GOT3 (cell line): Measurements from ENCODE around the gene LEPROT.
"Not testable (repeated sequence)": the region's sequence is repeated elsewhere in the genome, so short reads cannot be mapped to it uniquely, and the experiment has no call there.

Source experiments
- DNase-seq: peaks from one replicate; lab custom pipeline; 2025; ENCODE audit warnings: mixed read lengths; lab: John Stamatoyannopoulos, UW

The LEPROT gene

DNA sequence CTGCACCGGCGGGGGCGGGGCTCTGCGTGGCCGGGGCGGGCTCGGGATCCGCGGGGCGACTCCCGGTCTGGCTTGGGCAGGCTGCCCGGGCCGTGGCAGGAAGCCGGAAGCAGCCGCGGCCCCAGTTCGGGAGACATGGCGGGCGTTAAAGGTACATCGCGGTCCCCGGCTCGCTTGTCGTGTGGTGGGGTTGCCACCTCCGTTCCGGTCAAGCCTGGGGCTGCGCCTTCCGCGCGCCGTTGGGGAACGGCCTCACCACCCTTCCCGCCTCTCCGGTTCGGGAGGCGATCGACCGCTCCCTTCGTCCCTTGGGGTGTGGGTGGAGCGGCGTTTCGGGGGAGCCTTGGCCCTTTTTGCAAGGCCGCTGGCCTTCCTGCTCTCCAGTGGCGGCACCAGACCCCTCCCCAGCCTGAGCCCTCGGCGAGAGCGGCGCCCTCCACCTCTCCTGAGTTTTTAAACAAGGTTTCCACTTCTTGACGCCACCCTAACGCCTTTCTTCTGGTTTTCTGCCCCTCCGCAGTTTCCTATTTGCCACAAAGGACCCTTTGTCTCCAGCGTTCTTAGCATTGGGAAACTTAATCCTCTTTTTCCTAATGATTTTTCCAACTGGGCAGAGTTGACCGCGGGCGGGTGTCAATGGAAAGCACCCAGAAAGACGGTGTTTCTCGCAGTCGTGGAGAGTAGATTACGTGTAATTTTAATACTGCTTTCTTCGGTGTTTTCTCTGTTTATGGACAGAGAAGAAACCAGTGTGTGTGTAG lies at the start of gene LEPROT, which contains the start of gene LEPR:
Gene LEPROT, plus strand, starts transcription at position 79 of the 761 bp plus-strand sequence. Its CDS starts 57 bp downstream, at position 136.
Gene LEPR, plus strand, starts transcription at position 79 of the 761 bp plus-strand sequence. CDS start 144,898 bp downstream, outside the sequence.
- no peak for DNase-seq

DNA sequence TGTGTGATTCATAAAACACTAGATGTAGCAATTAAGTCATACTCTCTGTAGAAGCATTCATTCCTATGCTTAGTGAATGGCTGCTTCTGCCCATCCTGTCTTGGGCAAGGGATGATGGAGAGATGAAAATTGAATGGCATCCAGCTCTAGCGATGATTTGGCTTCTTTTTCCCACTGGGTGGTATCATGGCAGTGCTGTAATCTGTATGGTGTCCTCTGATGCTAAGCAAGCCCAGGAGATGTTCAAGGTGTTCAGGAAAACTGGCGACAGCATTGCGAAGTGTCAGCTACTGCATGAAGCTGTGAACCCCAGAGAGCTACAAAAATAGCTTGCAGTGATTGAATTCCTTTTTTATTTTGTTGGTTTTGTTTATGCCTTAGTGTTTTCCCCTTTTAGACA lies 48.9 kb upstream of the LEPROT start:
- DNase-seq, result no peak

DNA sequence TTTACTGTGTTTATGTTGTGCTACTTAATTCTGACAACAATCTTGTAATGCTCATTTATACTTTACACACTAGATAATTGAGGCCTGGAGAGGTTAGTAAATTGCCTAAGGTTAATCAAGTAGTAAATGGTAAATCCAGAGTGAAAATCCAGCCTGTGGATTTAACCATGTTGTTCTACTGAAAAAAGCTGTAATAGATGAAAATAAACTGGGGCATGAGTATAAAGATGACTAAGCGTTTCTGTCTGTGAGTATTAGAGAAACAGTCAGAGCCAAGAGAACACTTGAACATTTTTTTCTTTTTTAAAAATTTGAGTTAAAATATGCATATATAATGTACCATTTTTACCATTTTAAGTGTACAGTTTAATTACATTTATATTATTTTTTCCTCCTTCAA lies 47.9 kb upstream of the LEPROT start:
- no peak for DNase-seq

DNA sequence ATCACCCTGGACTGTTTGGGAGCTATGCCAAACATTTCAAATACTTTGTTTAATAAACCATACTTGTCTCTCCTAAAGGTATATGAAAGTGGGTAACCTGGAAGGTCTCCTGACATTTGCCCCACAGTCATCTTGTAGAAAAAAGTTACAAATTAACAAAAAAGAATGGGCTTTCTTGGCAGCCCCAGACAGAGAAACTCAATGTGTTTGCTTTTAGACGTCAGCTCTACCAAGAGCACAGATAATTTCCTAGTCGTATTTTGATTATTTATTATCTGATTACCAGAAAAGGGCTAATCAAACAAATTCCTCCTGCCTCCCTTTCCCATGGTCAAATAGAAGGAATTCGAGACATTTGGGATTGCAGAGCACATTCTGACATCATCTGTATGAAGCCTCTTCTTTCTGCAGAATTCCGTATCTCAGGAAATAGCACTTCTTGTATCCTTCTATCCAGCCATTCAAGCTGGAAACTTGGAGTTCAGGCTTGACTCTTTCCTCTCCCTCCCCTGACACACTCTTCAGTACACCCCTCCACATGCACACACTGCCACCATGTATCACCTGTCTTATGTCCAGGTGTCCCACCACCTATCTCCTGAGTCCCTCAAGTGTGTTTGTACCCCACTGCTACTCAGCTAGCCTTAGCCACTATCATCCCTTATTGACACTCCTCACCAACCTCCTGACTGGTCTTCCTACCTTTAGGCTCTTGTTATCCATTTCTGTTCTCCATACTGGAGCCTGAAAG lies 42.8 kb upstream of the LEPROT start:
- DNase-seq, result no peak

DNA sequence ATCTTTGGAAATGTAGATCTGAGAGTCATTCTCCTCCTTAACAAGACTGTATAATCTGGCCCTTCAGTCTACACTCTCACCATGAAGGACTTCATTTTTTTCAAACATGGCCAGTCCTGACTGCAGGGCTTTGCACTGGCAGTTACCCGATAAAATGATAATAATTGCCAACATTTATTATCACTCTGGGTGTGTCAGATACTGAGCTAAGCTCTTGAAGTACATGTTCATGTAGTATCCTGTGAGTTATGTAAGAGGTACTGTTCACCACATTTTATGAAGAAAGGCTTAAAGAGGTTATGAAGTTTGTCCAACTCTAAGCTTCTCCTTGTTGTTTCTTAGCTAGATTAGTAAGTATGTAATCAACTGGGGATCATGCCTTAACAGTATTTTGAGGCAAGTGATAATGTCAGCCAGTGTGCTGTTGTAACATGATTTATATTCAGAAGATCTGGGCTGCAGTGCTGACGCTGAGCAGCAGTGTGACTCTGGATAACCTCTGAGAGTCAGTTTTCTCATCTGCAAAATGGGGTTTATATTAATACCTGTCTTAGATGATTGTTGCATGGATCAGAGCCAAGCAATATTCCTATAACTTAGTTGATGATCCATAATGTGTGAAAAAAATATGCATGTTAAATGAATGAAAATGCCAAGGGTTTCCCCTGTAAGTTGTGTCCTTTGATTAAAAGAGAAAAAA lies 42.1 kb upstream of the LEPROT start:
- no peak for DNase-seq

DNA sequence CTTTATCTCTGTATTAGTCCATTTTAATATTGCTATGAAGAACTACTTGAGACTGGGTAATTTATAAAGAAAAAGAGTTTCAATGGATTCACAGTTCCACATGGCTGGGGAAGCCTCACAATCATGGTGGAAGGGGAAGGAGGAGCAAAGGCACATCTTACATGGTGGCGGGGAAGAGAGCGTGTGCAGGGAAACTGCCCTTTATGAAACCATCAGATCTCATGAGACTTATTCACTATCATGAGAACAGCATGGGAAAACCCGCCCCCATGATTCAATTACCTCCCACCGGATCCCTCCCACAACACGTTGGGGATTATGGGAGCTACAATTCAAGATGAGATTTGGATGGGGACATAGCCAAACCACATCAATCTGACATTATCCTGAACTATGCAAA lies 36.0 kb upstream of the LEPROT start:
- not testable (repeated sequence) for DNase-seq

DNA sequence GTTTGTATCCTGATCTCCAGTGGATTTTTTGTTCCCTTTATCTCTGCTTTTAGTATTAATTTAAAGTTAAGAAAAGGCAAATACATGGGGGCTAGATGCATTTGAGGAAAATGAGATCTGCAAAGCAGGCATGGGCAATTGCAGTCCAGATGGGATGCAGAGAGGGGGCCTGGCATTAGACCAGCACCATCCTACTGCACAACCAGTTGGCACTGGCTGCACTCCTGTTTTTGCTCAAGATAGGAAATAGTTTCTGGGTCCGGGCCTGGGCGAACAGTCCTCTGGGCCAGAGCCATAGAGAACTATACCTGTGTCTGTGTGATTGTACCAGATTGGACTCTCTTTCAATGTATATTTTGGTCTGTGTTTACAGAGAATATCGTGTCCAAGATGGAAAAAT lies 34.0 kb upstream of the LEPROT start:
- DNase-seq, result no peak

DNA sequence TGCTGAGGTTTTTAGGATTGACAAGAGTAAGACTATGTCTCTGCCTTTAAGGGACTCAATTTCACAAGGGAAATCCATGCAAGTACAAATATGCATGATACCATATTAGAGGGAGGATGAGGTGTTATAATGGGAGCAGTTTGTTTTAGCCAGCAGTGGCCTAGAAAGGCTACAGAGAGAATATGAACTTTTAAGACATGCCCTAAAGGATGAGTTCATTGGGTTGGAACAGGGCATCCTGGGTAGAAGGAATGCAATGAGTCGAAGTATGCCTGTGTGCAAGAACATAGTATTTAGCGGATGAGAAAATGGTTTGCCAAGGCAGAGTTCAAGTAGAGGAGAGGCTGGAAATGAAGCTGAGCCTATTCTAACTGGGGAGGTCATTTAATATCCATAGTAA lies 32.6 kb upstream of the LEPROT start:
- no peak for DNase-seq

DNA sequence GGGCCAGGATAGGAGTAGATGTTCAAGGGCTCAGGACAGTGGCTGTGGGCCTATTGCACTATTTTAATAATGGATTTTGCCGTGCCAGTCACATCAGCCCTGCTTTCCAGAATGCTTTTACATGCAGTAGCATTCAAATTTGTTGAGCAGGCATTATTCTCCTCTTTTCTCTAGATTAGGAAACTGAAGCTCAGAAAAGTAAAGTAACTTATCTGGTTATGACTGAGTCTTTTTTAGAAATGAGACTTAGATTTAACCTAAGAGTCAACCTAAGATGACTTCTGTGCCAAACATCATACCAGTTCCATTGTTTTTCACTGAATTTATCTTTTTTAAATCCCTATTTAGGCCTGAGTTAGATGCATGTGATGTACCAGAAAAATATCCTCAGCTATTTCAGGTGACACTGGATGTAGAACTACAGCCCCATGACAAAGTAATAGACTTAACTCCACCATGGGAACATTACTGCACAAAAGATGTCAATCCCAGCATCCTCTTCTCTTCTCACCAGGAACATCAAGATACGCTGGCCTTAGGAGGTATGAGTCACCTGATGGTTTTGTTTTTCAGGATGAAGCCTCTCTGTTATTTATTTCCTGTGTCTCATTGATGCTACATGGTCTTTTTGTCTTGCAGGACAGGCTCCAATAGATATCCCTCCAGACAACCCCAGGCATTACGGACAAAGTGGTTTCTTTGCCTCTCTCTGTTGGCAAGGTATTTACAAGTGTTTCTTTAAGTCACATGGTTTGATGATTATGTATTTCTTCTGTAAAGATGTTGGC lies 31.4 kb upstream of the LEPROT start:
- DNase-seq, result no peak

- no peak for DNase-seq
Observed at GRCh38 chr1:65392497-65392896, 28.0 kb upstream of the LEPROT start.

DNA sequence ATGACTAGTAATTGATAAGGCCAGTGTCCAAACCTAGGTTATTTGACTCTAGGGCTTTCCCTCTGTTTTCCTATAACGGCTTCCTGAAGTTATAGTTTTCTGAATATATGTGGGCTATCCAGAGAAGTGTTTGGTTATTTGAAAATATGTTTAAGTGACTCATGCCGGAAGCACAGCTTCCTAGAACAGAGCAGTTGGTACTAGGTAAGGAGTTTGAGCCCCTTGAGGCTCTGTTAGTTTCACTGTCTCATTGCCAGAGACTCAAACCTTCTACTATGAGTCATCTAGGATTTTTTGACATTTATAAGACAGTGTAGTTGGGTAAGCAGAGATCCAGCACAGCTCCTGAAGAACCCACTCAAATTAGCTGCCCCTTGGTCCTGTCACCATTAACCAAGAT lies 27.1 kb upstream of the LEPROT start:
- DNase-seq, result no peak

GRCh38 chr1:65393928-65394327 lies 26.5 kb upstream of the LEPROT start:
- DNase-seq, result no peak

- peak; percentile 10 for DNase-seq
Observed at GRCh38 chr1:65395887-65396612, 24.4 kb upstream of the LEPROT start.

GRCh38 chr1:65398083-65398482 lies 22.4 kb upstream of the LEPROT start:
- no peak for DNase-seq

DNA sequence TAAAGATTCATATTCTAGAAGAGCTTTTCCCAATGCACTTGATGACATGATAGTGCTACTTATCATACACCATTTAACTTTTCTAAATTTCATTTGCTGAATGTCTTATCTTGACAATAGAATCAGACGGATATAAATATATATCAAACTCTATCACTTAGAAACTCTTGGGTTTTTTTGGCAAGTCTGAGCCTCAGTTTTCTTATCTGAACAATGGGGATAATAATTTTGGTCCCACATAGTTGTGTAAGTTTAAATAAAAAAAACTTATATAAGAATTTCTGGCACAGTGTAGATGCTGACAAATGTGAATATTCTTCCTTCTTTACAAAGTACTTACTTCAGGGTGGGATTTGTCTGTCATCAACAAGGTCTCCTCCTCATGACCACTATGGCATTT lies 21.5 kb upstream of the LEPROT start:
- DNase-seq, result no peak

DNA sequence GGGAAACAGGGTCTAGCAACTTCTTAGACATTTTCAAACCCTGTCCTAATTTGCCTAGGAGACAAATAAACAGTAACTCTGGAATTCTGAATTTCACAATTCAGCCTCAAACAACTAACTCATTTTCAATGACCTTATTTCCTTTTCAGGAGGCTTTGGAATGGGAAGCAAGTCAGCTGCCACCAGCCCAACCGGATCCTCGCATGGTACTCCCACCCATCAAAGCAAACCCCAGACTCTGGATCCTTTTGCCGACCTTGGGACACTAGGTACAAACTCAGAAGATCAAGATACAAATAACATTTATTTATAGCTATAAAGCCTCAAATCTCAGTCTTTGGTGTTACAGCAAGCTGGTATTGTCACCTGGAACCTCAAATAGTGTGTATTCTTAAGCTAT lies 18.9 kb upstream of the LEPROT start:
- DNase-seq, result no peak

GRCh38 chr1:65404941-65405340 lies 15.5 kb upstream of the LEPROT start:
- DNase-seq, result no peak

DNA sequence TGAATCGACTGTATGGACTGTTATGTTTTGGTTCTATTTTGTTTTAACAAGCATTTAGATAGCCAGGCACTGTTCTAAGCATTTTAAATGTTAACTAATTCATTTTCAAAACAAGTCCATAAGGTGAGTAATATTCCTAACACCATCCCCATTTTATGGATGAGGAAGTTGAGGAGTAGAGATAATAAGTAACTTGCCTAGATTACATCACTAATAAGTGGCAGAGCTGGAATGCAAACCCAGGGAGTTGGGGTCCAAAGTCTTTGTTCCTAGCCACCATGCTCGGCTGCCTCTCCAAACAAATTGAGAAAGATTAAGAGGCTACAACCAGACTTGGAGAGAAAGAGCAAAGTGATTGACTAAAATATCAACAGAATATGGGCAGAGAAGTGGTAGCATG lies 12.6 kb upstream of the LEPROT start:
- no peak for DNase-seq

DNA sequence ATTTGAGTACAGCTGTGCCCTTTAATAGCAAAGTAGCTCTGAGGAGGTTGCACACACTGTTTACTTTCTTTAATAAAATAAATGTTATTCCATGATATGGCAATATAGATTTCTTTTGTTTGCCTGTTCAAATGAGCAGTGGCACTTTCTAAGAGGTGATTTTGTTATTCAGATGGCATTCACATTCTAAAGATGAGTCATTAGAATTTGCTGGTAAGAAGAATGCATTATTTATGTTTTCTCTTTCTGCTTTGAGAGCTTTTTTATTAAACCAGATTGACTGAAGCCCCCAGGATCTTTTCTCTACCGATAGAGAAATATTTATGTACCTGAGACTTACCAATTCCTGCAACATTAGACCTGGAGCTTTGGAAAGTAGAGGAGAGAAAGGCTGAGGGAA lies 11.2 kb upstream of the LEPROT start:
- no peak for DNase-seq

GRCh38 chr1:65409816-65410326 lies 10.6 kb upstream of the LEPROT start:
- DNase-seq, result no peak
